Measurements from ENCODE around the gene STX7.

STX7 gene

GRCh38 chr6:132414322-132414721 is 98.6 kb downstream of the STX7 start:
- DNase-seq (ENCODE audit: low read depth in 2 of 3, low spot score in 1 of 3): no peak

GRCh38 chr6:132413499-132413802 is 99.5 kb downstream of the STX7 start:
- DNase-seq (ENCODE audit: low read depth in 2 of 3, low spot score in 1 of 3): no peak

- no peak for DNase-seq (ENCODE audit: low read depth in 2 of 3, low spot score in 1 of 3)
Observed at GRCh38 chr6:132412656-132413498, 100.0 kb downstream of the STX7 start.

GRCh38 chr6:132411296-132411695 is 101.6 kb downstream of the STX7 start:
- DNase-seq (ENCODE audit: low read depth in 2 of 3, low spot score in 1 of 3): no peak

GRCh38 chr6:132410830-132411229 is 102.1 kb downstream of the STX7 start:
- no peak for DNase-seq (ENCODE audit: low read depth in 2 of 3, low spot score in 1 of 3)

- DNase-seq (ENCODE audit: low read depth in 2 of 3, low spot score in 1 of 3): no peak
Observed at GRCh38 chr6:132405143-132405915, 107.6 kb downstream of the STX7 start.

GRCh38 chr6:132404736-132405135 is 108.2 kb downstream of the STX7 start:
- no peak for DNase-seq (ENCODE audit: low read depth in 2 of 3, low spot score in 1 of 3)

- no peak for DNase-seq (ENCODE audit: low read depth in 2 of 3, low spot score in 1 of 3)
Observed at GRCh38 chr6:132404330-132404729, 108.6 kb downstream of the STX7 start.

GRCh38 chr6:132401618-132402285 is 111.2 kb downstream of the STX7 start:
- DNase-seq (ENCODE audit: low read depth in 2 of 3, low spot score in 1 of 3): no peak

GRCh38 chr6:132400883-132401617 is 111.9 kb downstream of the STX7 start, which contains the start of gene MOXD1:
MOXD1 (minus strand) TSS chr6:132401475; CDS start chr6:132401426, 49 bp downstream.
- no peak for DNase-seq (ENCODE audit: low read depth in 2 of 3, low spot score in 1 of 3)

GRCh38 chr6:132400555-132400882 is 112.4 kb downstream of the STX7 start:
- no peak for DNase-seq (ENCODE audit: low read depth in 2 of 3, low spot score in 1 of 3)

GRCh38 chr6:132399376-132400074 is 113.4 kb downstream of the STX7 start:
- no peak for DNase-seq (ENCODE audit: low read depth in 2 of 3, low spot score in 1 of 3)
